ENCODE data around the gene KIR3DL3. TPM values are rescaled to one million over a fixed set of nuclear protein-coding genes. Genes with fewer than 3 reads are reported as not detected.

Gene KIR3DL3
- total RNA-seq, 4 donors from 2014 or later: 0.32 TPM; not detected in 3

GRCh38 chr19:54682306-54682856 lies 41.9 kb upstream of the KIR3DL3 start:
- in situ Hi-C loops (cut with MboI; ENCODE audit: low pct_ligation_motif_present in 1 of 4, low pct_unique_long_range_greater_than_20kb in 1 of 4, low sequenced_read_pairs in 3 of 4): no loop called here
- no peak overlapping the region for H3K27ac ChIP-seq
- no peak overlapping the region for H3K4me3 ChIP-seq
- intact Hi-C loops (cut with DNase I; ENCODE audit: low total_unique reads): no loop called here
- H3K9me3 ChIP-seq: no peaks in the 10 kb centered on the region
- H3K27me3 ChIP-seq: peaks cover 1% of the 10 kb centered on the region
- DNase-seq: no peak
- no peaks in the 10 kb centered on the region for H3K4me1 ChIP-seq
- no peak for TF ChIP-seq CTCF (IDR thresholded peaks at IDR 0.05)
- no peak for TF ChIP-seq POLR2A (IDR thresholded peaks at IDR 0.05)
- TF ChIP-seq POLR2AphosphoS5 (IDR thresholded peaks at IDR 0.05): no peak
- TF ChIP-seq EP300 (IDR thresholded peaks at IDR 0.05; ENCODE audit: low read depth): no peak
- no peaks in the 10 kb centered on the region for H3K36me3 ChIP-seq
- WGBS, 2 donors (ENCODE audit: low coverage in 1 of 2): 36 to 64% methylated on average over 6 to 7 of the region's 7 CpGs

GRCh38 chr19:54684527-54684926 lies 39.7 kb upstream of the KIR3DL3 start:
- no peak overlapping the region for H3K4me3 ChIP-seq
- no peak overlapping the region for H3K27ac ChIP-seq
- TF ChIP-seq CTCF (IDR thresholded peaks at IDR 0.05): no peak
- no peak for TF ChIP-seq EP300 (IDR thresholded peaks at IDR 0.05; ENCODE audit: low read depth)
- no peak for TF ChIP-seq POLR2AphosphoS5 (IDR thresholded peaks at IDR 0.05)
- TF ChIP-seq POLR2A (IDR thresholded peaks at IDR 0.05): no peak
- H3K36me3 ChIP-seq: no peaks in the 10 kb centered on the region
- DNase-seq: no peak
- 28 to 31% methylated on average over 3 of the region's 3 CpGs for WGBS, 2 donors (ENCODE audit: low coverage in 1 of 2)
- no peaks in the 10 kb centered on the region for H3K9me3 ChIP-seq
- in situ Hi-C loops (cut with MboI; ENCODE audit: low pct_ligation_motif_present in 1 of 4, low pct_unique_long_range_greater_than_20kb in 1 of 4, low sequenced_read_pairs in 3 of 4): no loop called here
- intact Hi-C loops (cut with DNase I; ENCODE audit: low total_unique reads): no loop called here
- H3K27me3 ChIP-seq: peaks cover 11% of the 10 kb centered on the region
- no peaks in the 10 kb centered on the region for H3K4me1 ChIP-seq

GRCh38 chr19:54691582-54692297 lies 32.5 kb upstream of the KIR3DL3 start:
- TF ChIP-seq POLR2AphosphoS5 (IDR thresholded peaks at IDR 0.05) (no peak), POLR2A (IDR thresholded peaks at IDR 0.05) (no peak)
- DNase-seq: no peak
- no peaks in the 10 kb centered on the region for H3K9me3 ChIP-seq
- H3K4me3 ChIP-seq: no peak overlapping the region
- in situ Hi-C loops (cut with MboI; ENCODE audit: low pct_ligation_motif_present in 1 of 4, low pct_unique_long_range_greater_than_20kb in 1 of 4, low sequenced_read_pairs in 3 of 4): no loop called here
- peaks cover 20% of the 10 kb centered on the region for H3K27me3 ChIP-seq
- 49 to 61% methylated on average over 4 to 9 of the region's 9 CpGs for WGBS, 2 donors (ENCODE audit: low coverage in 1 of 2)
- intact Hi-C loops (cut with DNase I; ENCODE audit: low total_unique reads): no loop called here
- no peaks in the 10 kb centered on the region for H3K4me1 ChIP-seq
- H3K27ac ChIP-seq: no peak overlapping the region
- no peaks in the 10 kb centered on the region for H3K36me3 ChIP-seq

GRCh38 chr19:54692298-54692615 lies 32.0 kb upstream of the KIR3DL3 start:
- H3K27ac ChIP-seq: no peak overlapping the region
- no peaks in the 10 kb centered on the region for H3K36me3 ChIP-seq
- no peaks in the 10 kb centered on the region for H3K4me1 ChIP-seq
- in situ Hi-C loops (cut with MboI; ENCODE audit: low pct_ligation_motif_present in 1 of 4, low pct_unique_long_range_greater_than_20kb in 1 of 4, low sequenced_read_pairs in 3 of 4) (no loop called here), intact Hi-C loops (cut with DNase I; ENCODE audit: low total_unique reads) (no loop called here)
- H3K4me3 ChIP-seq: no peak overlapping the region
- H3K9me3 ChIP-seq: no peaks in the 10 kb centered on the region
- no peak for DNase-seq
- H3K27me3 ChIP-seq: peaks cover 20% of the 10 kb centered on the region
- no peak for TF ChIP-seq CTCF (IDR thresholded peaks at IDR 0.05)
- TF ChIP-seq POLR2A (IDR thresholded peaks at IDR 0.05): no peak
- no peak for TF ChIP-seq POLR2AphosphoS5 (IDR thresholded peaks at IDR 0.05)
- no peak for TF ChIP-seq EP300 (IDR thresholded peaks at IDR 0.05; ENCODE audit: low read depth)
- WGBS, 2 donors (ENCODE audit: low coverage in 1 of 2): 41 to 57% methylated on average over 4 of the region's 4 CpGs

Data from transverse colon (tissue), 4 donors.